DOHH2 (cell line): ENCODE data around the gene PCMT1.

ENCODE experiments used
- CTCF ChIP-seq: fragments of 200-600 bp; sonication (generic); IDR thresholded peaks from one replicate; pipeline ENCODE4 v1.5.1; 2014; ENCODE audit warnings: antibody characterized with exemption, mild to moderate bottlenecking, low read depth, low read length; ENCODE audit not compliant: poor library complexity, severe bottlenecking
- EZH2phosphoT487 ChIP-seq: fragments of 200-600 bp; sonication (generic); IDR thresholded peaks from 2 replicates; pipeline ENCODE4 v1.6.1; 2017; ENCODE audit warnings: borderline replicate concordance, mild to moderate bottlenecking, antibody characterized with exemption, low read length, moderate library complexity, mixed read lengths

GRCh38 chr6:149729824-149730223, 19.7 kb upstream of the PCMT1 start:
- no peak for TF ChIP-seq CTCF
- TF ChIP-seq EZH2phosphoT487 = no peak
